B cell (primary cell): ENCODE measurements around the gene ITPRIPL1.

Source experiments
- CTCF ChIP-seq: fragments of 200-600 bp; IDR thresholded peaks from one replicate; pipeline ENCODE4 v1.8.0; 2022; ENCODE audit warnings: antibody characterized with exemption, mild to moderate bottlenecking
- EZH2 ChIP-seq: IDR thresholded peaks from 2 replicates; pipeline ENCODE4 v1.6.1; 2012; ENCODE audit warnings: borderline replicate concordance, low read depth, mild to moderate bottlenecking, moderate library complexity, low read length; ENCODE audit not compliant: insufficient read depth, poor library complexity, severe bottlenecking

- TF ChIP-seq CTCF (no peak), EZH2 (no peak)
These were observed 4.1 kb upstream of the ITPRIPL1 start for GRCh38 chr2:96320728-96321622.
